HL-60 (cell line): ENCODE data around the gene ATP11A.

Experiments used
- CTCF ChIP-seq: IDR thresholded peaks from one replicate; pipeline ENCODE4 v1.5.1; 2011; ENCODE audit warnings: low read length, control low read depth, inconsistent platforms; ENCODE audit not compliant: insufficient read depth
- POLR2AphosphoS5 ChIP-seq: IDR thresholded peaks from 2 replicates; pipeline ENCODE4 v1.6.1; 2012; ENCODE audit warnings: low read depth
- REST ChIP-seq: IDR thresholded peaks from 2 replicates; pipeline ENCODE4 v1.6.1; 2012; ENCODE audit warnings: low read depth; ENCODE audit not compliant: insufficient replicate concordance

- no peak for TF ChIP-seq REST
- no peak for TF ChIP-seq CTCF
- no peak for TF ChIP-seq POLR2AphosphoS5
Observed at GRCh38 chr13:112661291-112661690, 28.5 kb upstream of the ATP11A start.
